ENCODE measurements around the gene PTGDR2.
"Not testable (repeated sequence)": the region's sequence is repeated elsewhere in the genome, so short reads cannot be mapped to it uniquely, and the experiment has no call there.

Gene PTGDR2

DNA sequence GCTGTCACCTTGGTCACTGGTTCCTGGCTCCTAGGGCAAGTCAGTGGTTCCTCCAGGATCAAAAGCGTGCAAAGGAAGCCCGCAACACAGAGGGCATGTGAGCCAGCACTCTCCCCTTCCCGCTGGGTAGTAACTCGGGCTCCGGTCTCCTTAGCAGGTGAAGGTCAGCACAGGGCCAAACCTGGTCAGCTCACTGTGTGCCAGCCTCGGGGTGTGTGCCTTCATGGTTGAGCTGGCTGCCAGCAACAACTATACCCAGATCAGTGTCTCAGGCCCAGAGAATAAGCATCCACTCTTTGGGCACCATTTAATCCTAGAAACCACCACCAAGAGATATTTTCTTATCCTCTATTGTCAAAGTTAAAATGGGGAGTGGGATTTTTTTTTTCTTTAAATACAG, 30.0 kb downstream of the PTGDR2 start:
- Histone ChIP-seq H3K36me3 (ENCODE audit: control insufficient read depth, insufficient read depth, low read length) (no peaks in the 10 kb centered on the region), H3K27me3 (ENCODE audit: control insufficient read depth, insufficient read depth, low read length) (no peaks in the 10 kb centered on the region), H3K9me3 (ENCODE audit: control insufficient read depth, insufficient read depth, low read length) (no peaks in the 10 kb centered on the region), H3K4me1 (ENCODE audit: control insufficient read depth, insufficient read depth, low read length) (no peaks in the 10 kb centered on the region), H3K9ac (ENCODE audit: low read depth, low read length) (no peak overlapping the region), H3K4me3 (ENCODE audit: low read depth, low read length) (no peak overlapping the region)

- H3K4me3 ChIP-seq (ENCODE audit: low read depth, low read length), result no peak overlapping the region
- no peaks in the 10 kb centered on the region for H3K9me3 ChIP-seq (ENCODE audit: control insufficient read depth, insufficient read depth, low read length)
- no peak overlapping the region for H3K9ac ChIP-seq (ENCODE audit: low read depth, low read length)
- no peaks in the 10 kb centered on the region for H3K27me3 ChIP-seq (ENCODE audit: control insufficient read depth, insufficient read depth, low read length)
- H3K36me3 ChIP-seq (ENCODE audit: control insufficient read depth, insufficient read depth, low read length), result no peaks in the 10 kb centered on the region
- no peaks in the 10 kb centered on the region for H3K4me1 ChIP-seq (ENCODE audit: control insufficient read depth, insufficient read depth, low read length)
Observed at GRCh38 chr11:60825118-60825517, 30.6 kb downstream of the PTGDR2 start.

DNA sequence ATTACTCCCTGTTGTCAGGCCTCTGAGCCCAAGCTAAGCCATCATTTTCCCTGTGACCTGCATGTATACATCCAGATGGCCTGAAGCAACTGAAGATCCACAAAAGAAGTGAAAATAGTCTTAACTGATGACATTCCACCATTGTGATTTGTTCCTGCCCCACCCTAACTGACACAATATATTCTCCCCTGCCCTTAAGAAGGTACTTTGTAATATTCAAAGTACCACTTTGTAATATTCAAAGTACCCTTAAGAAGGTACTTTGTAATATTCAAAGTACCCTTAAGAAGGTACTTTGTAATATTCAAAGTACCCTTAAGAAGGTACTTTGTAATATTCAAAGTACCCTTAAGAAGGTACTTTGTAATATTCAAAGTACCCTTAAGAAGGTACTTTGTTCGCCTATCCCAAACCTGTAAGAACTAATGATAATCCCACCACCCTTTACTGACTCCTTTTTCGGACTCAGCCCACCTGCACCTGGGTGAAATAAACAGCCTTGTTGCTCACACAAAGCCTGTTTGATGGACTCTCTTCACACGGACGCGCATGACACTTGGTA, 31.9 kb downstream of the PTGDR2 start:
- not testable (repeated sequence) for H3K9ac ChIP-seq (ENCODE audit: low read depth, low read length); H3K36me3 ChIP-seq (ENCODE audit: control insufficient read depth, insufficient read depth, low read length); H3K27me3 ChIP-seq (ENCODE audit: control insufficient read depth, insufficient read depth, low read length); H3K4me1 ChIP-seq (ENCODE audit: control insufficient read depth, insufficient read depth, low read length); H3K9me3 ChIP-seq (ENCODE audit: control insufficient read depth, insufficient read depth, low read length); H3K4me3 ChIP-seq (ENCODE audit: low read depth, low read length)

GRCh38 chr11:60821827-60822599, 33.7 kb downstream of the PTGDR2 start:
- Histone ChIP-seq H3K36me3 (ENCODE audit: control insufficient read depth, insufficient read depth, low read length) (no peaks in the 10 kb centered on the region), H3K27me3 (ENCODE audit: control insufficient read depth, insufficient read depth, low read length) (no peaks in the 10 kb centered on the region), H3K9ac (ENCODE audit: low read depth, low read length) (no peak overlapping the region), H3K4me3 (ENCODE audit: low read depth, low read length) (no peak overlapping the region), H3K9me3 (ENCODE audit: control insufficient read depth, insufficient read depth, low read length) (no peaks in the 10 kb centered on the region), H3K4me1 (ENCODE audit: control insufficient read depth, insufficient read depth, low read length) (no peaks in the 10 kb centered on the region)

DNA sequence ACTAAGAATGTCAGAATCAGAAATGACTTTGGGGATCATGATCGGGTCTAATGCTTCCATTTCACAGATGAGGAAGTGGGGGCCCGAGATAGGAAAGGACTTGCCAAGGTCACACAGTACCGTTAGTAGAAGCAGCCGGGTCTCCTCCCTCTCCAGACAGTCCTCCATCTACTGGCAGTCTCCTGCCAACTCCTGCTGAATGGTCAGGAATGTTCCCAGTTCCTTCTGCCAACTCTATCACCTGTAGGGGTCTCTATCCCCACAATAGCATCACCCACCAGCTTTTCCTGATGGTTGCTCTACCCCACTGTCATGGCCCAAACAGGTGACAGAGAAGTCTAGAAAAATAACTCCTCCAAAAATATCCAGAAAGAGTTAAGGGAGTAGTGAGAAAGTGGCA, 37.7 kb downstream of the PTGDR2 start:
- peaks cover 3% of the 10 kb centered on the region for H3K9me3 ChIP-seq (ENCODE audit: control insufficient read depth, insufficient read depth, low read length)
- no peak overlapping the region for H3K4me3 ChIP-seq (ENCODE audit: low read depth, low read length)
- H3K27me3 ChIP-seq (ENCODE audit: control insufficient read depth, insufficient read depth, low read length), result no peaks in the 10 kb centered on the region
- no peak overlapping the region for H3K9ac ChIP-seq (ENCODE audit: low read depth, low read length)
- H3K4me1 ChIP-seq (ENCODE audit: control insufficient read depth, insufficient read depth, low read length), result no peaks in the 10 kb centered on the region
- no peaks in the 10 kb centered on the region for H3K36me3 ChIP-seq (ENCODE audit: control insufficient read depth, insufficient read depth, low read length)

DNA sequence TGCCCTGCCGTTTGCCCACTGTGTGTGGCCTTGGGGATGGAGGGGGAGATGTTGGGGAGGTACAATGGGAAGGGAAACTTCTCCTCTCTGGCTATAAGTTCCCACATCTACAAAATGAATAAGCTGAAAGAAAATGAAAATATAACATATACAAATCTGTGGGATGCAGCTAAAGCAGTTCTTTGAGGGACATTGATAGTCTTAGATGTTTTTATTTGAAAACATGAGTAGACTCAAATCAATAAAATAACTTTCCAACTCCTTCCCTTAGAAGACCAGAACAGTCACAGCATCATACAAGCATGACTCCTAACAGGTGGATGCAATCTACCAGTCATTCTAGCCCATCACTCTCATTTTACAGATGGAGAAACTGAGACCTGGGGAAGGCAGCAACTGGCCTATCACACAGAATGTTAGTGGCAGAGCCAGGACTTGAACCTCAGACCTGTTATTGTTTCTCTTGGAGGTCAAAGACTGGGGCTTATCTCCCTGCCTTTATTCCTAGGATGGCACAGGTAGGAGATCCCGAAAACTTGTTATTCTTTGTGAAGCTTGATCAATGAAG, 39.1 kb downstream of the PTGDR2 start:
- H3K36me3 ChIP-seq (ENCODE audit: control insufficient read depth, insufficient read depth, low read length), result no peaks in the 10 kb centered on the region
- no peaks in the 10 kb centered on the region for H3K4me1 ChIP-seq (ENCODE audit: control insufficient read depth, insufficient read depth, low read length)
- no peak overlapping the region for H3K9ac ChIP-seq (ENCODE audit: low read depth, low read length)
- H3K9me3 ChIP-seq (ENCODE audit: control insufficient read depth, insufficient read depth, low read length), result peaks cover 3% of the 10 kb centered on the region
- no peak overlapping the region for H3K4me3 ChIP-seq (ENCODE audit: low read depth, low read length)
- H3K27me3 ChIP-seq (ENCODE audit: control insufficient read depth, insufficient read depth, low read length), result no peaks in the 10 kb centered on the region

DNA sequence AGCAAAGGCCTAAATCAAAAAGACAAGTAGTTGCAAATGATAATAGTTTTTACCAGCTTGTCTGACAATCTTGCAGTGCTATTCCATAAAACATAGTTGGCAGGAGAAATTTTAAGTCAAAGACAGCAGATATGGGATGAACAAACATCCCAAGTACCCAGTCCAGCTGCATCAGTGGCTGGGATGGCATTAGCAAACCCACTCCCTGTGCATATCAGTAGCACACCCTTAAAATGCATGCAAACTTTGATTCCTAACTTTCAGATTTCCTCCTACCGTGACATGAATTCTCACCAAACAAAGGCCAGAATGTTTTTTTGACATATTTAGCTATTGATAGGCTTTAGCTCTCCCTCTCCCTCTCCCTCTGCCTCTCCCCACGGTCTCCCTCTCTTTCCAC, 41.6 kb downstream of the PTGDR2 start:
- no peaks in the 10 kb centered on the region for H3K36me3 ChIP-seq (ENCODE audit: control insufficient read depth, insufficient read depth, low read length)
- H3K9ac ChIP-seq (ENCODE audit: low read depth, low read length), result no peak overlapping the region
- no peaks in the 10 kb centered on the region for H3K27me3 ChIP-seq (ENCODE audit: control insufficient read depth, insufficient read depth, low read length)
- H3K9me3 ChIP-seq (ENCODE audit: control insufficient read depth, insufficient read depth, low read length), result peaks cover 3% of the 10 kb centered on the region
- H3K4me1 ChIP-seq (ENCODE audit: control insufficient read depth, insufficient read depth, low read length), result no peaks in the 10 kb centered on the region
- no peak overlapping the region for H3K4me3 ChIP-seq (ENCODE audit: low read depth, low read length)

DNA sequence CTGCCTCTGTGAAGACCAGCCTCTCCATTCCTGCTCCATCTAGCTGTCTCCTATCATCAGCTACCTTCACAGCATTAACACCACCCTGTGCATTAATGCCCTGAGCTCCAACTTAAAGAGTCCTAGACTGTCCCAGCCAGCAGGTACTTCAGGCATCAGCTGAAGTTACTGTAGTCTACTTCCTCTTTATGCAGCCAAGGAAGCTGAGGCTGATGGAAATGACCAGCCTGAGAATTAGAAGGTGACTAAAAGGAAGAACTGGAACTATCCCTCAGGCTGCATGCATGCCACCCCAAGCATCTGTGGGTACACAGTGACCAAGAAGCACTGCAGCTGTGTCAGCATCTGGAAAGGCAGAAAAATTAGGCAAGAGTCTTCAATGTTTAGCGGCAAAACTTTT, 42.4 kb downstream of the PTGDR2 start:
- no peaks in the 10 kb centered on the region for H3K36me3 ChIP-seq (ENCODE audit: control insufficient read depth, insufficient read depth, low read length)
- H3K4me1 ChIP-seq (ENCODE audit: control insufficient read depth, insufficient read depth, low read length), result no peaks in the 10 kb centered on the region
- no peak overlapping the region for H3K9ac ChIP-seq (ENCODE audit: low read depth, low read length)
- no peaks in the 10 kb centered on the region for H3K27me3 ChIP-seq (ENCODE audit: control insufficient read depth, insufficient read depth, low read length)
- H3K9me3 ChIP-seq (ENCODE audit: control insufficient read depth, insufficient read depth, low read length), result peaks cover 3% of the 10 kb centered on the region
- no peak overlapping the region for H3K4me3 ChIP-seq (ENCODE audit: low read depth, low read length)

DNA sequence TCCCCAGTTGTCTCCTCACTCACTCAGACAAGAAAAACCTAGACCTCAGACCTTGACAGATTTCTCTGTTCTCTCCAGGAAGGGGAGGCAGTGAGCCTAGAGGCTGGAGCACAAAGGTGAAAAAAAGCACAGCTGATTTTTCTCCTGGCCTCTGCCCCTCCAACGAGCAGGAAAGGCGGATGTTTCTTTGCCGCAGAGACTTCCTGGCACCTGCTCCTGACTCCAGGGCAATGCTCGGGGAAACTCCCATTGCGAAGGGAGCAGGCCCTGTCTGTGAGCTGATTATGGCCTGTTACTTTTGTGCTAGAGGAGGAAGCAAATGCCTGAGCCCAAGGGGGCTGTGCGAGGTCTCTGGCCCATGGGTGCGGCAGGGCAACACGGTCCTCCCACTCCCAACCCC, 45.2 kb downstream of the PTGDR2 start:
- Histone ChIP-seq H3K36me3 (ENCODE audit: control insufficient read depth, insufficient read depth, low read length) (no peaks in the 10 kb centered on the region), H3K4me3 (ENCODE audit: low read depth, low read length) (no peak overlapping the region), H3K9ac (ENCODE audit: low read depth, low read length) (no peak overlapping the region), H3K27me3 (ENCODE audit: control insufficient read depth, insufficient read depth, low read length) (no peaks in the 10 kb centered on the region), H3K9me3 (ENCODE audit: control insufficient read depth, insufficient read depth, low read length) (peaks cover 3% of the 10 kb centered on the region), H3K4me1 (ENCODE audit: control insufficient read depth, insufficient read depth, low read length) (no peaks in the 10 kb centered on the region)

DNA sequence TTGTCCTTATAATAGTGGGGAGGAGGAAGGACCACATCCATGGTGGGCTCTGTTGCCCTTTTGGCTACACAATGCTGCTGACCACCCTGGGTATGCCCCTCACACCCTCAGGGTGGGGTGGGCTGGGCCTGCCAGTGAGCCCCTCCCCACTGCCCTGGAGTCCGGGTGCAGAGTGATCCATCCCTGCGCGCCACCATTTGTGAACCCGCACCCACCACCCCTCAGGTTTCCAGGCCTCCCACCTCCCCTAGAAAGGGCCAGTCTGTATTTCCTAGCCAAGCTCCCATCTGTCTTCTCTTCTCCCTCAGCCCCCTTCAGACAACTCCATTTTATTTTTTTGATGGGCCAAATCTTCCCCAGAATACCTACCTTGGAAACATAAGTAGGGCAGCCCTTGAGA, 45.6 kb downstream of the PTGDR2 start:
- Histone ChIP-seq H3K9ac (ENCODE audit: low read depth, low read length) (no peak overlapping the region), H3K36me3 (ENCODE audit: control insufficient read depth, insufficient read depth, low read length) (no peaks in the 10 kb centered on the region), H3K27me3 (ENCODE audit: control insufficient read depth, insufficient read depth, low read length) (no peaks in the 10 kb centered on the region), H3K9me3 (ENCODE audit: control insufficient read depth, insufficient read depth, low read length) (peaks cover 3% of the 10 kb centered on the region), H3K4me1 (ENCODE audit: control insufficient read depth, insufficient read depth, low read length) (no peaks in the 10 kb centered on the region), H3K4me3 (ENCODE audit: low read depth, low read length) (no peak overlapping the region)

GRCh38 chr11:60809691-60810090, 46.1 kb downstream of the PTGDR2 start:
- Histone ChIP-seq H3K36me3 (ENCODE audit: control insufficient read depth, insufficient read depth, low read length) (no peaks in the 10 kb centered on the region), H3K9me3 (ENCODE audit: control insufficient read depth, insufficient read depth, low read length) (peaks cover 3% of the 10 kb centered on the region), H3K4me3 (ENCODE audit: low read depth, low read length) (no peak overlapping the region), H3K9ac (ENCODE audit: low read depth, low read length) (no peak overlapping the region), H3K4me1 (ENCODE audit: control insufficient read depth, insufficient read depth, low read length) (no peaks in the 10 kb centered on the region), H3K27me3 (ENCODE audit: control insufficient read depth, insufficient read depth, low read length) (no peaks in the 10 kb centered on the region)

- Histone ChIP-seq H3K9me3 (ENCODE audit: control insufficient read depth, insufficient read depth, low read length) (peaks cover 3% of the 10 kb centered on the region), H3K36me3 (ENCODE audit: control insufficient read depth, insufficient read depth, low read length) (no peaks in the 10 kb centered on the region), H3K9ac (ENCODE audit: low read depth, low read length) (no peak overlapping the region), H3K4me3 (ENCODE audit: low read depth, low read length) (no peak overlapping the region), H3K4me1 (ENCODE audit: control insufficient read depth, insufficient read depth, low read length) (no peaks in the 10 kb centered on the region), H3K27me3 (ENCODE audit: control insufficient read depth, insufficient read depth, low read length) (no peaks in the 10 kb centered on the region)
Observed at GRCh38 chr11:60809249-60809648, 46.5 kb downstream of the PTGDR2 start.

Data from iPS-15b (cell line).